Activated T-cell treated with anti-CD3 and anti-CD28 coated beads, Interleukin-2, amount 50 U/mL, for 1 hour (primary cell): Measurements from ENCODE around the gene ZNF425.
A peak's percentile ranks its signal among the peaks of the same experiment; 100 is the strongest.
"Not testable (repeated sequence)": the region's sequence is repeated elsewhere in the genome, so short reads cannot be mapped to it uniquely, and the experiment has no call there.

ENCODE experiments used
- DNase-seq: peaks from one replicate; pipeline ENCODE4 v3.0.0-alpha.2; 2020

Gene ZNF425

GRCh38 chr7:149125863-149126661 is at the start of gene ZNF425:
ZNF425 (minus strand) TSS chr7:149126324; CDS start chr7:149126213, 111 bp downstream.
- DNase-seq = peak; percentile 96

GRCh38 chr7:149175150-149175549 is 49.0 kb upstream of the ZNF425 start:
- no peak for DNase-seq

- no peak for DNase-seq
Observed at GRCh38 chr7:149172534-149172920, 46.4 kb upstream of the ZNF425 start.

- no peak for DNase-seq
Observed at GRCh38 chr7:149171892-149172533, 45.9 kb upstream of the ZNF425 start.

GRCh38 chr7:149166630-149167352 is 40.7 kb upstream of the ZNF425 start:
- DNase-seq = no peak

GRCh38 chr7:149166142-149166541 is 40.0 kb upstream of the ZNF425 start:
- DNase-seq = no peak

GRCh38 chr7:149161241-149161848 is 35.2 kb upstream of the ZNF425 start:
- DNase-seq = no peak

- DNase-seq = no peak
Observed at GRCh38 chr7:149156898-149157297, 30.8 kb upstream of the ZNF425 start.

GRCh38 chr7:149154056-149154455 is 27.9 kb upstream of the ZNF425 start:
- DNase-seq = no peak

GRCh38 chr7:149153346-149153745 is 27.2 kb upstream of the ZNF425 start:
- no peak for DNase-seq

- DNase-seq = no peak
Observed at GRCh38 chr7:149150981-149151380, 24.9 kb upstream of the ZNF425 start.

GRCh38 chr7:149147752-149148653 is 21.9 kb upstream of the ZNF425 start:
- DNase-seq = peak; percentile 76

GRCh38 chr7:149147072-149147751 is 21.1 kb upstream of the ZNF425 start, which contains the start of gene ZNF398:
ZNF398 (plus strand) TSS chr7:149147453; CDS start chr7:149147743, 290 bp downstream.
- peak; percentile 91 for DNase-seq

GRCh38 chr7:149145031-149145845 is 19.1 kb upstream of the ZNF425 start:
- no peak for DNase-seq

GRCh38 chr7:149144436-149144922 is 18.4 kb upstream of the ZNF425 start:
- DNase-seq = not testable (repeated sequence)

GRCh38 chr7:149141893-149142292 is 15.8 kb upstream of the ZNF425 start:
- no peak for DNase-seq

GRCh38 chr7:149140831-149141230 is 14.7 kb upstream of the ZNF425 start:
- no peak for DNase-seq

- DNase-seq = no peak
Observed at GRCh38 chr7:149136118-149136517, 10.0 kb upstream of the ZNF425 start.

GRCh38 chr7:149133028-149133710 is 7.0 kb upstream of the ZNF425 start:
- no peak for DNase-seq
